ENCODE data around the gene SLC39A6.
A peak's percentile ranks its signal among the peaks of the same experiment; 100 is the strongest.
"Not testable (repeated sequence)": the region's sequence is repeated elsewhere in the genome, so short reads cannot be mapped to it uniquely, and the experiment has no call there.

The SLC39A6 gene

GRCh38 chr18:36129300-36130038 is at the start of gene SLC39A6, which contains the start of gene ELP2:
Gene SLC39A6 (minus strand): TSS chr18:36129340. CDS start chr18:36127007, 2,333 bp downstream.
Gene ELP2 (plus strand): TSS chr18:36129899. CDS start chr18:36129934, 35 bp downstream.
- DNase-seq, result peak; percentile 97

- DNase-seq, result no peak
These were observed 48.8 kb upstream of the SLC39A6 start for GRCh38 chr18:36177913-36178312.

- no peak for DNase-seq
These were observed 47.6 kb upstream of the SLC39A6 start for GRCh38 chr18:36176711-36177110.

- no peak for DNase-seq
These were observed 47.0 kb upstream of the SLC39A6 start for GRCh38 chr18:36176177-36176584.

- no peak for DNase-seq
These were observed 46.3 kb upstream of the SLC39A6 start for GRCh38 chr18:36175481-36175880.

GRCh38 chr18:36169938-36170337 is 40.8 kb upstream of the SLC39A6 start:
- no peak for DNase-seq

GRCh38 chr18:36168296-36168695 is 39.2 kb upstream of the SLC39A6 start:
- DNase-seq, result not testable (repeated sequence)

- no peak for DNase-seq
These were observed 38.6 kb upstream of the SLC39A6 start for GRCh38 chr18:36167692-36168218.

- no peak for DNase-seq
These were observed 33.8 kb upstream of the SLC39A6 start for GRCh38 chr18:36162981-36163380.

GRCh38 chr18:36160959-36161371 is 31.8 kb upstream of the SLC39A6 start:
- no peak for DNase-seq

- no peak for DNase-seq
These were observed 29.2 kb upstream of the SLC39A6 start for GRCh38 chr18:36158266-36158867.

GRCh38 chr18:36157441-36157840 is 28.3 kb upstream of the SLC39A6 start:
- no peak for DNase-seq

GRCh38 chr18:36155851-36156757 is 27.0 kb upstream of the SLC39A6 start:
- DNase-seq, result no peak

GRCh38 chr18:36153771-36154170 is 24.6 kb upstream of the SLC39A6 start:
- DNase-seq, result no peak

- no peak for DNase-seq
These were observed 24.1 kb upstream of the SLC39A6 start for GRCh38 chr18:36153203-36153602.

GRCh38 chr18:36152781-36153180 is 23.6 kb upstream of the SLC39A6 start:
- no peak for DNase-seq

- DNase-seq, result no peak
These were observed 20.6 kb upstream of the SLC39A6 start for GRCh38 chr18:36149514-36150289.

GRCh38 chr18:36143391-36143790 is 14.3 kb upstream of the SLC39A6 start:
- no peak for DNase-seq

GRCh38 chr18:36142751-36143150 is 13.6 kb upstream of the SLC39A6 start:
- no peak for DNase-seq

- DNase-seq, result no peak
These were observed 12.4 kb upstream of the SLC39A6 start for GRCh38 chr18:36141576-36141975.

GRCh38 chr18:36139245-36139644 is 10.1 kb upstream of the SLC39A6 start:
- no peak for DNase-seq

GRCh38 chr18:36135264-36135663 is 6.1 kb upstream of the SLC39A6 start:
- no peak for DNase-seq

Data from femur (tissue), 1 donor.